Measurements from ENCODE around the gene IGSF23. TPM values are rescaled to one million over a fixed set of nuclear protein-coding genes. Genes with fewer than 3 reads are reported as not detected.
"Not testable (repeated sequence)": the region's sequence is repeated elsewhere in the genome, so short reads cannot be mapped to it uniquely, and the experiment has no call there.

The IGSF23 gene
- polyA plus RNA-seq, 1 donor, result 0.83 TPM

GRCh38 chr19:44614313-44614712, 950 bp downstream of the IGSF23 start:
- no peak for DNase-seq

- no peak for DNase-seq
Measured at GRCh38 chr19:44615863-44616247, 2.5 kb downstream of the IGSF23 start.

DNA sequence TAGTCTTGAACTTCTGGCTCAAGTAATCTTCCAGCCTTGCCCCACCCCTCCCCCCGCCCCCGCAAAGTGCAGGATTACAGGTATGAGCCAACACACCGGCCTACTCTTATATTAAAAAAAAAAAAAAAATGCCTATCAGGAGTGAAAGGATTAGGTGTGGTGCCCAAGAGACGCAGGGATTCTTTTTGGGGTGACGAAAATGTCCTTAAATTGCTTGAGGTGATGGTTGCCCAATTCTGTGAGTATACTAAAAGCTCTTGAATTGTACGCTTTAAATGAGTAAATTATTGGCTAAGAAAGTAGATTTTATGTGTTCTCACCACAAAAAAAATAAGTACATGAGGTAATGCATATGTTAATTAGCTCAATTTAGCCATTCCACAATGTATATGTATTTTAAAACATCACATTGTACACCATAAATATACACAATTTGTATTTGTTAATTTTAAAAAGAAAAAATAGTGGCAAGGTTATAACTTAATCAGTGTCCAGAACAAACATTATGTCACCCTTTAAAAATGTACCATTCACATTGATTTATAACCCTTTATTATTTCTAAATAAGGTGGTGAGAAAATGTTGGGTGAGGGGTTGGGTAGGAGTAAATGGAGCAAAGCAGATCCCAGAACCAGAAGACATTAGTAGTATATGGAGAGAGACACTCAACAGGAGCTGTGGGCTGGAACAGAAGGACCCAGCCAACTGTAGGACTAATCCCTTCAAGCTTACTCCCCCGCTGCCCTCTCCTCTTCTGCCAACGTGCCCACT, 3.9 kb downstream of the IGSF23 start:
- no peak for DNase-seq

GRCh38 chr19:44618640-44619357, 5.4 kb downstream of the IGSF23 start:
- DNase-seq, result no peak

GRCh38 chr19:44620667-44621066, 7.3 kb downstream of the IGSF23 start:
- no peak for DNase-seq

GRCh38 chr19:44621367-44621766, 8.0 kb downstream of the IGSF23 start:
- DNase-seq, result no peak

GRCh38 chr19:44623080-44623479, 9.7 kb downstream of the IGSF23 start:
- no peak for DNase-seq

GRCh38 chr19:44623626-44624025, 10.3 kb downstream of the IGSF23 start:
- DNase-seq, result no peak

DNA sequence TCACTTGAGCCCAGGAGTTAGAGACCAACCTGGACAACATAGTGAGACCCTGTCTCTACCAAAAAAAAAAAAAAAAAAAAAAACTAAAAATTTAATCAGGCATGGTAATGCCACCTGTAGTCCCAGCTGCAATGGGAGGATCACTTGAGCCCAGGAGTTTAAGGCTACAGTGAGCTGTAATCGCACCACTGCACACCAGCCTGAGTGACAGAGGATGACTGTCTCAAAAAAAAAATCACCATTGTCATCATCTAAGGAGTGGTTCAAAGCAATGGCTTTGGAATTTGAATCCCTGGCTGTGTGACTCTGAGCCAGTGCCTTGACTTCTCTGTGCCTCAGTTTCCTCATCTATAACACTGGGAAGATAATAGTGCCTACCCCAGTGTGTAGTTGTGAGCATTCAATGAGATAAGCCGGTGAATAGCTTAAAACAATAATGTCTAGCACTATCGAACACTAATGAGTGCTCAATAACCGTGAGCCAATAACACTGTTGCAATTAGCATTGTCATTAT, 11.5 kb downstream of the IGSF23 start:
- DNase-seq, result no peak

DNA sequence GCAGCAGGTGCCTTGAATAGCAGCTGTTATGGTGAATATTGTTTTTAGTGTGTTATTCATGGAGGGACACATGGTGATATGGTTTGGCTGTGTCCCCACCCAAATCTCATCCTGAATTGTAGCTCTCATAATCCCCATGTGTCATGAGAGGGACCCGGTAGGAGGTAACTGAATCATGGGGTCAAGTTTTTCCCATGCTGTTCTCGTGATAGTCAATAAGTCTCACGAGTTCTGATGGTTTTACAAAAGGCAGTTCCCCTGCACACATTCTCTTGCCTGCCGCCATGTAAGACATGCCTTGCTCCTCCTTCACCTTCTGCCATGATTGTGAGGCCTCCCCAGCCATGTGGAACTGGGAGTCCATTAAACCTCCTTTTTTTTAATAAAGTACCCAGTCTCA, 12.3 kb downstream of the IGSF23 start:
- not testable (repeated sequence) for DNase-seq

GRCh38 chr19:44626048-44626624, 12.8 kb downstream of the IGSF23 start:
- no peak for DNase-seq

- no peak for DNase-seq
Measured at GRCh38 chr19:44627631-44628030, 14.3 kb downstream of the IGSF23 start.

DNA sequence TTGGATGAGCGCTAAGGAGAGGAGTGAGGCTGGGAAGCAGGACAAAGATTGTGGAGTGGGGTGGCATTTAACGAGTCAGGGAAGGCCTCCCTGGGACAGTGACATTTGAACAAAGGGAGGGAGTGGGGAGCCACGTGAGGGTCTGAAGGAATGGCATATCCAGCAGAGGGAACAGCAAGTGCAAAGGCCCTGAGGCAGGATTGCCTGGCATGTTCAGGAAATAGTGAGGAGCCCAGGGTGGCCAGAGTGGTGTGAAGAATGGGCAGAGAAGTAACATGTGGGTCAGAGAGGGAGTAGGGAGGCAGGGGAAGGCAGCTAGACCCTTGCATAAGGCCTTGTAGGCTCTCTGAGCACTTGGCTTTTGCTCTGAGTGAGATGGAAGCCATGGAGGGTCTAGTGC, 15.4 kb downstream of the IGSF23 start:
- DNase-seq, result no peak

DNA sequence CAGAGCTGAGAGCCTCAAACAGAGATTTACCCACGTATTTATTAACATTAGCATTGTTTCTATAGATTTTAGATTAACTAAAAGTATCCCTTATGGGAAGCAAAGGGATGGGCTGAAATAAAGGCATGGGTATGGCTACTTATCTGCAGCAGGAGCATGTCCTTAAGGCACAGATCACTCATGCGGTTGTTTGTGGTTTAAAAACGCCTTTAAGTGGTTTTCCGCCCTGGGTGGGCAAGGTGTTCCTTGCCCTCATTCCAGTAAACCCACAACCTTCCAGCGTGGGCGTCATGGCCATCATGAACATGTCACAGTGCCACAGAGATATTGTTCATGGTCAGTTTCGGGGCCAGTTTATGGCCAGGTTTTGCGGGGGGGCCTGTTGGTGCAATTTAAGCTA, 18.2 kb downstream of the IGSF23 start:
- DNase-seq, result not testable (repeated sequence)

DNA sequence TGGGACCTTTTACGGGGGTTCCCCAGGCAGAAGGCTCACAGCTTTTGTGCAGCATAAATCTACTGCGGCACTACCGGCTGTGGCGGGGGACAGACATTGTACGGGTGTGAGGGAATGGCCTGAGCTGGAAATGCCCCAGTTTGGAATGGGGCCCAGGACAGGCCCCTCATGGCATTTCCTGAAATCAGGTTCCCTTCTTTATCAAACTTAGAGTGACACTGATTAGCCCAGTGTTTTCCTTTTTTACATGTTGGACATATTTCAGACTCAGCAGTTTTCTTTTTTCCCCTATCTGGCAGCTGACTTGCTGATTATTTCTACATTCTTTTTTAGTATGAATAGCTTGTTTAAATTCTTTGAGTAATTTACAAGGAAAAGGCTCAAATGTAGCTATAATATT, 20.7 kb downstream of the IGSF23 start:
- not testable (repeated sequence) for DNase-seq

GRCh38 chr19:44634785-44635184, 21.4 kb downstream of the IGSF23 start:
- DNase-seq, result no peak

GRCh38 chr19:44635581-44636438, 22.4 kb downstream of the IGSF23 start:
- DNase-seq, result no peak

- DNase-seq, result no peak
Measured at GRCh38 chr19:44636439-44637389, 23.4 kb downstream of the IGSF23 start.

- DNase-seq, result no peak
Measured at GRCh38 chr19:44637390-44637764, 24.0 kb downstream of the IGSF23 start.

- no peak for DNase-seq
Measured at GRCh38 chr19:44640518-44640917, 27.2 kb downstream of the IGSF23 start.
